Psoas muscle (tissue), 8 donors: Measurements from ENCODE around the gene PCBP2. TPM values are rescaled to one million over a fixed set of nuclear protein-coding genes. Genes with fewer than 3 reads are reported as not detected.
A peak's percentile ranks its signal among the peaks of the same experiment; 100 is the strongest.

Experiments
- ATAC-seq, 4 donors: fragments of 200-7000 bp; cut with Tn5 transposase; one replicate each; pipeline ENCODE4 v1.9.1; 2020; ENCODE audit warnings: moderate library complexity in 3 of 4, mild to moderate bottlenecking in 2 of 4
- DNase-seq, 2 donors: peaks; one replicate each; pipeline ENCODE4 v3.0.0-alpha.2; 2020
- H3K27ac ChIP-seq: fragments of 200-600 bp; one replicate; pipeline ENCODE4 v1.8.0; 2022
- H3K27me3 ChIP-seq, 3 donors: fragments of 200-600 bp in 1 of 3; one replicate each; pipeline versions ENCODE4 v1.6.1 to v1.8.0; 2013 to 2022; ENCODE audit warnings: low read length in 2 of 3, mild to moderate bottlenecking in 2 of 3, moderate library complexity in 1 of 3; ENCODE audit not compliant: insufficient read depth in 3 of 3
- H3K36me3 ChIP-seq, 2 donors: fragments of 200-600 bp in 1 of 2; one replicate each; pipeline versions ENCODE4 v1.6.1 to v1.8.0; 2013 to 2022; ENCODE audit warnings: low read depth in 1 of 2, mild to moderate bottlenecking in 1 of 2, moderate library complexity in 1 of 2; ENCODE audit not compliant: insufficient read depth in 1 of 2
- H3K4me1 ChIP-seq: fragments of 200-600 bp; one replicate; pipeline ENCODE4 v1.8.0; 2022
- H3K4me3 ChIP-seq: fragments of 200-600 bp; one replicate; pipeline ENCODE4 v1.8.0; 2022; ENCODE audit warnings: mild to moderate bottlenecking
- H3K9me3 ChIP-seq: fragments of 200-600 bp; one replicate; pipeline ENCODE4 v1.8.0; 2022
- WGBS, 3 donors: extraction: QIAGEN DNeasy Blood & Tissue Kit; methylation state at CpG; one replicate each; pipeline versions ENCODE4 v1.1.6 to v1.1.7; 2013; 5-methylcytosine and 5-hydroxymethylcytosine counted together
- intact Hi-C, 2 donors: fragments of 100-400 bp; cut with DNase I; formaldehyde crosslinking; loops; one replicate each; pipeline versions ENCODE4 v1.11.0 to v1.14.2; 2022
- polyA plus RNA-seq, 3 donors: library from polyadenylated mRNA; stranded (reverse); fragments of 200-250 nt; gene quantifications; one replicate each; pipeline ENCODE4 v1.2.3, GENCODE V29; 2013
- total RNA-seq, 4 donors: library from RNA; stranded (reverse); fragmentation: NEBNext Ultra II Directional in 2 of 4; extraction: Animal tissue kit (Norgen Biotek cat#: 25700) in 2 of 4; gene quantifications; one replicate each; pipeline versions ENCODE4 v1.2.1 to v1.2.4, GENCODE V29; 2021 to 2023
- TF ChIP-seq, protein P1 (sequence below): fragments of 200-600 bp; IDR thresholded peaks from one replicate; pipeline ENCODE4 v1.8.0; 2022; ENCODE audit warnings: antibody characterized with exemption
- donor health status: healthy with polysubstance abuse.
- donor health status: DM: no; HTN: no; CAD: no; lungs with moderate emphysema.
- donor health status: Bipolar disorder and iron deficiency.
- donor health status: healthy.
- donor health status: DM: yes; HTN: yes; CAD: no.
- donor health status: DM: no; HTN: no; CAD: no.
- donor health status: DM: no; HTN: no; CAD: no.
- donor health status: DM: yes; HTN: yes; CAD: no.

PCBP2 gene
- total and polyA plus RNA-seq, 7 donors: 254 to 507 (median 412) TPM

DNA sequence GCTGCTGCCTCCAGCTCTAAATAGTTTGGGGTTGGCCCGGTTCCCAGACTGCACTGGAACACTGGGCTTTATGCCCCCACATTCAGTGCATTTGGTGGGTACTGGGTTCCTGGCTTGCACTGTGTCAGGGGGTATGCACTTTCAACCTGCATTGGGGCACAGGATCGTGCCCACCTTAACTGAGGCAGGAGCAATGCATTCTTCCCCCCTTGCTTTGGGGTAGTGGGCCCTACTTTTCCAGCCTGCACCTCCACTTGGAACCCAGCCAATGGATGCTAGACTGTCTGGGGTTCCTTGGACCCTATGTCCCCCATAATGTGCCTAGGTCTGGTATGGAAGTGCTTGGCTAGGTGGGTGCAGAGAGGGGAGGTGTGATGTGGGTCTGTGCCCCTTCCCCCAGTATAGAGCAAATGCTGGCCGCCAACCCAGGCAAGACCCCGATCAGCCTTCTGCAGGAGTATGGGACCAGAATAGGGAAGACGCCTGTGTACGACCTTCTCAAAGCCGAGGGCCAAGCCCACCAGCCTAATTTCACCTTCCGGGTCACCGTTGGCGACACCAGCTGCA is 49.8 kb downstream of the PCBP2 start:
- intact Hi-C loops: loop anchor here in 1 of 2 donors (2.0 kb wide), 1 partner anchor 177 kb away; no protein-coding TSS in a partner anchor
- DNase-seq (no peak), ATAC-seq (no peak)
- Histone ChIP-seq H3K27me3 (no peaks in the 10 kb centered on the region), H3K36me3 (peaks cover 0 to 30% of the 10 kb centered on the region in 2 donors), H3K4me3 (peak overlapping the region; percentile 85), H3K9me3 (no peaks in the 10 kb centered on the region), H3K4me1 (peaks cover 20% of the 10 kb centered on the region), H3K27ac (peak overlapping the region; percentile 96)
- TF ChIP-seq, protein P1, sequence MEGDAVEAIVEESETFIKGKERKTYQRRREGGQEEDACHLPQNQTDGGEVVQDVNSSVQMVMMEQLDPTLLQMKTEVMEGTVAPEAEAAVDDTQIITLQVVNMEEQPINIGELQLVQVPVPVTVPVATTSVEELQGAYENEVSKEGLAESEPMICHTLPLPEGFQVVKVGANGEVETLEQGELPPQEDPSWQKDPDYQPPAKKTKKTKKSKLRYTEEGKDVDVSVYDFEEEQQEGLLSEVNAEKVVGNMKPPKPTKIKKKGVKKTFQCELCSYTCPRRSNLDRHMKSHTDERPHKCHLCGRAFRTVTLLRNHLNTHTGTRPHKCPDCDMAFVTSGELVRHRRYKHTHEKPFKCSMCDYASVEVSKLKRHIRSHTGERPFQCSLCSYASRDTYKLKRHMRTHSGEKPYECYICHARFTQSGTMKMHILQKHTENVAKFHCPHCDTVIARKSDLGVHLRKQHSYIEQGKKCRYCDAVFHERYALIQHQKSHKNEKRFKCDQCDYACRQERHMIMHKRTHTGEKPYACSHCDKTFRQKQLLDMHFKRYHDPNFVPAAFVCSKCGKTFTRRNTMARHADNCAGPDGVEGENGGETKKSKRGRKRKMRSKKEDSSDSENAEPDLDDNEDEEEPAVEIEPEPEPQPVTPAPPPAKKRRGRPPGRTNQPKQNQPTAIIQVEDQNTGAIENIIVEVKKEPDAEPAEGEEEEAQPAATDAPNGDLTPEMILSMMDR: no peak
- WGBS, 3 donors: 55 to 60% (median 60%) methylated on average over 10 of the region's 10 CpGs

DNA sequence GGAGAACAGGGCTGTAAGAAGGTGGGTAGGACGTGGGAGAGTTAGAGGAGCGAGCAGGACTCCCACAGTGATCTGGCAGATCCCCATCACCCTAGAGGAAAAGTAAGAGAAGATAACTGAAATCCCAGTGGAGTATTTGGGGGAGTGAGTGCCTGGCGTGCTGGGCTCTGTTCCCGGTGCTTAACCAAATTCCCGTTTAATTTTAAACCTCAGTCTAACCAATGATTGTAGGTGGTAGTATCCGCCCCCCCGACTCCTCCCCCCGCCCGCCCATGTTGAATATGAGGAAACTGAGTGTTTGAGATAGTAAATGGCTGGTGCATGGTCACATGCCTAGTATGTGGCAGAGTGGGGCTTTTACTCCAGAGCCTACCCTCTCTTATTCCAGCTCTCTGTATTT is 50.4 kb downstream of the PCBP2 start:
- intact Hi-C loops: no loop called here
- Histone ChIP-seq H3K4me1 (peaks cover 20% of the 10 kb centered on the region), H3K4me3 (peak overlapping the region; percentile 85), H3K27ac (peak overlapping the region; percentile 96), H3K9me3 (no peaks in the 10 kb centered on the region), H3K27me3 (no peaks in the 10 kb centered on the region), H3K36me3 (peaks cover 0 to 36% of the 10 kb centered on the region in 2 donors)
- DNase-seq (no peak), ATAC-seq (no peak)
- TF ChIP-seq, protein P1: no peak
- 65 to 70% (median 69%) methylated on average over 9 of the region's 9 CpGs for WGBS, 3 donors

DNA sequence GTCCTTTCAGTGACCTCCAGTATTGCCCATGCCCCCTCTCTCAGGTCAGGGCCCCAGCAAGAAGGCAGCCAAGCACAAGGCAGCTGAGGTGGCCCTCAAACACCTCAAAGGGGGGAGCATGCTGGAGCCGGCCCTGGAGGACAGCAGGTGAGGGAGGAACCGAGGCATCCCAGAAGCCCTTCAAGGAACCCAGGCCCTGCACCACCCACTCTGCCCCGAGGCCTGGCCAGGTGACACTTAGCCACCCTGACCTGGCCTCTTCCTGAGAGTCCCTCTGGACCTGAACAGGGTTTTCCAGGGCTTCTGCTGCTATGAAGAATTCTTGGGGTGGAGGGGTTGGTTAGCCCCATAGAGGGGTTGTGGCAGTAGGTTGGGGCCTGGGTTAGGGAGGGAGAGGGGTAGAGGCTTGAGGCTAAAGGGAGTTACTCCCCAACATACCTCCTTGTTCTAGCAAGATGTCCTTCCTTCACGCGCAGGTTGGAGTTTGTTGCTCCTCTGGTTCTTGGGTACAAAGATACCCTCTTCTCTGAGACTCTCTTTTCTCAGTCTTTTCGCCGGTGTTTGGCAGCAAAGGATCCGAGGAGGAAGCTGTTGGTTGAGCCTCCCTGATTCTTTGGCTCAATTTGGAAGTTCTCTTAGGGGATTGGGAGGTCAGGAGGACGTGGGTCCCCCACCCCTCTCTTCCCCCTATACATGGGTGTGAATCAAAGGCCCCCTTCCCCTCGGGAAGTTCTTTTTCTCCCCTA is 51.3 kb downstream of the PCBP2 start:
- Histone ChIP-seq H3K4me1 (peaks cover 20% of the 10 kb centered on the region), H3K27me3 (no peaks in the 10 kb centered on the region), H3K4me3 (no peak overlapping the region), H3K27ac (no peak overlapping the region), H3K36me3 (peaks cover 0 to 39% of the 10 kb centered on the region in 2 donors), H3K9me3 (no peaks in the 10 kb centered on the region)
- 78 to 82% (median 80%) methylated on average over 10 of the region's 10 CpGs for WGBS, 3 donors
- TF ChIP-seq, protein P1: no peak
- no peak for DNase-seq
- intact Hi-C loops: no loop called here
- ATAC-seq: no peak

DNA sequence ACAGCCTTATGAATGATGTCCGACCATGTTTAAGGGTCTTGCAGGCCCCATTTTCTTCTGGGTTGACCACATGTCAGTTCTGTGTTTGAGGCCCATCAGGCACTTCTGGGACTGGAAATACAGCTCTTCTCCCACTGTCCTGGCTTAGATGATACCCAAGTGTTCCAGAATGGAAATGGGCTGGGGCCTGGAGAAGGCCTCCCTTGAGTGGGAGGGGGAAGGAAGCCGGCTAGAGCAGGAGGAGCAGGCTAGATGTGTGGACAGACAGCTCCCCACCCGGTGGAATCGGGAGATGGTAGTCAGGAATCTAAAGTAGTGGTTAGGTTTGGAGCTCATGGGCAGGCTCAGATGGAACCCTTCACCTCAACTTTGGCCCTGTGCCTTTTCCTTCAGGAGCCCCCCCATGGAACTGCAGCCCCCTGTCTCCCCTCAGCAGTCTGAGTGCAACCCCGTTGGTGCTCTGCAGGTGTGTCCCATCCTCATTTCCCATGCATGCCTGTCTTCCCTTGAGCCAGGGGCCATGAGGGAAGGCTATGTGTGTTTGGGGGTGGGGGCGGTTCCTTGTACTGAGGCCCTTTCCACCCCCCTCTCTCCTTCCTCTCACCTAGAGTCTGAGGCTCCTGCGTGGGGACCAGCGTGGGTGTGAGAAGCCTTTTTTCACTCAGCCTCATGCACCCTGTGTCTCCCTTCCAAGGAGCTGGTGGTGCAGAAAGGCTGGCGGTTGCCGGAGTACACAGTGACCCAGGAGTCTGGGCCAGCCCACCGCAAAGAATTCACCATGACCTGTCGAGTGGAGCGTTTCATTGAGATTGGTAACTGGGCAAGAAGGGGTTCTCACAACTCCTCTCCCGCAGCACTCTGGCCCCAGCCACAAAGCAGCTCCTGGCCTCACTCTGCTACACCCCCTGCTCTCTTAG is 52.4 kb downstream of the PCBP2 start:
- H3K4me3 ChIP-seq: no peak overlapping the region
- ATAC-seq (no peak), DNase-seq (no peak)
- 66 to 79% (median 69%) methylated on average over 14 of the region's 14 CpGs for WGBS, 3 donors
- H3K36me3 ChIP-seq: peaks cover 0 to 39% of the 10 kb centered on the region in 2 donors
- intact Hi-C loops: no loop called here
- peaks cover 27% of the 10 kb centered on the region for H3K4me1 ChIP-seq
- peak overlapping the region; percentile 66 for H3K27ac ChIP-seq
- H3K9me3 ChIP-seq: no peaks in the 10 kb centered on the region
- H3K27me3 ChIP-seq: no peaks in the 10 kb centered on the region
- TF ChIP-seq, protein P1: no peak
